Activated CD8-positive, alpha-beta T cell treated with anti-CD3 and anti-CD28 coated beads, Interleukin-2, amount 10 ng/mL, durations not matched to agents 7 days and 5 days (primary cell): ENCODE data around the gene DNLZ. TPM values are rescaled to one million over a fixed set of nuclear protein-coding genes. Genes with fewer than 3 reads are reported as not detected.
"Not testable (repeated sequence)": the region's sequence is repeated elsewhere in the genome, so short reads cannot be mapped to it uniquely, and the experiment has no call there.

ENCODE experiments used
- ATAC-seq: fragments of 150-1000 bp; cut with Tn5 transposase; one replicate; pipeline ENCODE4 v1.10.0; 2021; ENCODE audit warnings: moderate library complexity
- CTCF ChIA-PET: fragments of 350-600 bp; sonication (Branson Sonifier 250); formaldehyde crosslinking; loops from one replicate; lab custom pipeline; 2021; ENCODE audit warnings: antibody characterized with exemption; lab: Charles Lee
- POLR2A ChIA-PET: fragments of 350-600 bp; sonication (Branson Sonifier 250); formaldehyde crosslinking; loops from one replicate; lab custom pipeline; 2021; ENCODE audit warnings: antibody characterized with exemption; lab: Charles Lee
- DNase-seq: peaks from one replicate; pipeline ENCODE4 v3.0.0-alpha.2; 2020
- H3K27ac Mint-ChIP-seq: one replicate; pipeline ENCODE4 v1.8.0; 2021; ENCODE audit warnings: mild to moderate bottlenecking, mixed read lengths
- H3K27me3 Mint-ChIP-seq: one replicate; pipeline ENCODE4 v1.8.0; 2021; ENCODE audit warnings: low read depth, mixed read lengths
- H3K36me3 Mint-ChIP-seq: one replicate; pipeline ENCODE4 v1.8.0; 2021; ENCODE audit warnings: low read depth, mixed read lengths
- H3K4me1 Mint-ChIP-seq: one replicate; pipeline ENCODE4 v1.8.0; 2021; ENCODE audit warnings: low read depth, mixed read lengths
- H3K4me3 Mint-ChIP-seq: one replicate; pipeline ENCODE4 v1.8.0; 2021; ENCODE audit warnings: mild to moderate bottlenecking, mixed read lengths
- H3K9me3 Mint-ChIP-seq: one replicate; pipeline ENCODE4 v1.8.0; 2022; ENCODE audit warnings: mixed read lengths; ENCODE audit not compliant: insufficient read depth
- total RNA-seq, 2 experiments: library from RNA; stranded (reverse); gene quantifications; one replicate each; pipeline ENCODE4 v1.2.3, GENCODE V29; 2021

The DNLZ gene
- 10 to 100 TPM; 20.4 to 21.6 TPM for total RNA-seq

GRCh38 chr9:136363106-136363948 is at the start of gene DNLZ:
TSS of gene DNLZ (minus strand) at chr9:136363744. CDS start at chr9:136363714, 30 bp downstream.
- POLR2A ChIA-PET, result interaction anchor here (0.5 to 1.7 kb wide), 14 partner anchors 9 to 444 kb away, joined by 3 to 8 read pairs (median 3); partner anchors contain the start of genes CARD9, GPSM1 and INPP5E
- CTCF ChIA-PET, result interaction anchor here (0.6 to 1.6 kb wide), 16 partner anchors 14 to 338 kb away, joined by 3 to 11 read pairs (median 4); partner anchors contain the start of genes ENTR1 and PMPCA

GRCh38 chr9:136412962-136413361 is 49.4 kb upstream of the DNLZ start:
- ATAC-seq (no peak), DNase-seq (no peak)
- Mint-ChIP-seq H3K9me3 (no peaks in the 10 kb centered on the region), H3K27ac (no peak overlapping the region), H3K27me3 (no peaks in the 10 kb centered on the region), H3K4me1 (peaks cover 41% of the 10 kb centered on the region), H3K36me3 (peaks cover 49% of the 10 kb centered on the region), H3K4me3 (no peak overlapping the region)
- CTCF ChIA-PET, result no interaction called here
- POLR2A ChIA-PET, result no interaction called here

More at GRCh38 chr9:136363106-136363948, at the start of gene DNLZ:
- Mint-ChIP-seq H3K27ac (peak within 1 kb of the TSS; percentile 91), H3K4me3 (peak within 1 kb of the TSS; percentile 84), H3K27me3 (no peaks in the 10 kb centered on the region), H3K4me1 (peaks cover 12% of the 10 kb centered on the region), H3K9me3 (no peaks in the 10 kb centered on the region), H3K36me3 (no peaks in the 10 kb centered on the region)
- peak; percentile 96 for DNase-seq
- peak; percentile 90 for ATAC-seq

- H3K4me3 Mint-ChIP-seq, result peak overlapping the region; percentile 92
- peaks cover 51% of the 10 kb centered on the region for H3K4me1 Mint-ChIP-seq
- ChIA-PET POLR2A (interaction anchor here (0.6 to 2.9 kb wide), 2 partner anchors 10 to 98 kb away, joined by 3 to 13 read pairs; partner anchors contain the start of gene SNAPC4), CTCF (no interaction called here)
- no peaks in the 10 kb centered on the region for H3K9me3 Mint-ChIP-seq
- DNase-seq (no peak), ATAC-seq (no peak)
- H3K27ac Mint-ChIP-seq, result peak overlapping the region; percentile 92
- no peaks in the 10 kb centered on the region for H3K27me3 Mint-ChIP-seq
- peaks cover 51% of the 10 kb centered on the region for H3K36me3 Mint-ChIP-seq
Measured at GRCh38 chr9:136411378-136411777, 47.8 kb upstream of the DNLZ start.

GRCh38 chr9:136410500-136411287 is 47.1 kb upstream of the DNLZ start, which contains the start of the genes ENTR1 and PMPCA:
TSS of gene ENTR1 (minus strand) at chr9:136410614. CDS start at chr9:136410397, 217 bp downstream.
TSS of gene PMPCA (plus strand) at chr9:136410658. CDS start at chr9:136410669, 11 bp downstream.
- H3K27ac Mint-ChIP-seq, result peak within 1 kb of the TSS; percentile 94
- peaks cover 56% of the 10 kb centered on the region for H3K4me1 Mint-ChIP-seq
- H3K9me3 Mint-ChIP-seq, result no peaks in the 10 kb centered on the region
- peak; percentile 95 for DNase-seq
- peaks cover 50% of the 10 kb centered on the region for H3K36me3 Mint-ChIP-seq
- peak within 1 kb of the TSS; percentile 92 for H3K4me3 Mint-ChIP-seq
- ChIA-PET CTCF (interaction anchor here (1.0 to 1.8 kb wide), 4 partner anchors 10 to 234 kb away, joined by 3 to 14 read pairs (median 4); partner anchors contain the start of gene DNLZ), POLR2A (interaction anchor here (0.6 to 2.9 kb wide), 5 partner anchors 9 to 97 kb away, joined by 3 to 13 read pairs (median 4); partner anchors contain the start of genes DNLZ and SNAPC4)
- no peaks in the 10 kb centered on the region for H3K27me3 Mint-ChIP-seq
- peak; percentile 82 for ATAC-seq

GRCh38 chr9:136409557-136410455 is 46.3 kb upstream of the DNLZ start:
- Mint-ChIP-seq H3K36me3 (peaks cover 56% of the 10 kb centered on the region), H3K4me1 (peaks cover 65% of the 10 kb centered on the region), H3K27me3 (no peaks in the 10 kb centered on the region), H3K9me3 (no peaks in the 10 kb centered on the region), H3K27ac (peak overlapping the region; percentile 94), H3K4me3 (peak overlapping the region; percentile 90)
- CTCF ChIA-PET, result interaction anchor here (0.6 to 1.8 kb wide), 6 partner anchors 9 to 432 kb away, joined by 3 to 14 read pairs (median 3); partner anchors contain the start of genes AJM1 and DNLZ
- POLR2A ChIA-PET, result interaction anchor here (0.6 to 2.9 kb wide), 5 partner anchors 9 to 46 kb away, joined by 3 to 13 read pairs (median 4); partner anchors contain the start of genes DNLZ and SNAPC4
- ATAC-seq (peak; percentile 34), DNase-seq (peak; percentile 50)

GRCh38 chr9:136407911-136408310 is 44.4 kb upstream of the DNLZ start:
- POLR2A ChIA-PET, result no interaction called here
- Mint-ChIP-seq H3K27me3 (no peaks in the 10 kb centered on the region), H3K27ac (no peak overlapping the region), H3K4me1 (peaks cover 75% of the 10 kb centered on the region), H3K9me3 (no peaks in the 10 kb centered on the region), H3K36me3 (peaks cover 57% of the 10 kb centered on the region), H3K4me3 (no peak overlapping the region)
- DNase-seq (no peak), ATAC-seq (no peak)
- CTCF ChIA-PET, result interaction anchor here (1.2 kb wide), 1 partner anchor 45 kb away, joined by 3 read pairs; the partner anchor contains the start of gene DNLZ

GRCh38 chr9:136407061-136407460 is 43.5 kb upstream of the DNLZ start:
- H3K27me3 Mint-ChIP-seq, CTCF ChIA-PET, H3K27ac Mint-ChIP-seq, POLR2A ChIA-PET, DNase-seq, H3K4me3 Mint-ChIP-seq, ATAC-seq, H3K9me3 Mint-ChIP-seq: not testable (repeated sequence)
- Mint-ChIP-seq H3K36me3 (peaks cover 58% of the 10 kb centered on the region), H3K4me1 (peaks cover 78% of the 10 kb centered on the region)

GRCh38 chr9:136405904-136406303 is 42.4 kb upstream of the DNLZ start:
- POLR2A ChIA-PET, result not testable (repeated sequence)

GRCh38 chr9:136405481-136405880 is 41.9 kb upstream of the DNLZ start:
- Mint-ChIP-seq H3K27me3 (no peaks in the 10 kb centered on the region), H3K27ac (no peak overlapping the region), H3K4me3 (no peak overlapping the region), H3K9me3 (no peaks in the 10 kb centered on the region), H3K36me3 (peaks cover 60% of the 10 kb centered on the region), H3K4me1 (peaks cover 78% of the 10 kb centered on the region)
- ATAC-seq, result no peak
- DNase-seq, result no peak
- CTCF ChIA-PET, result no interaction called here
- POLR2A ChIA-PET, result no interaction called here

More at GRCh38 chr9:136405904-136406303, 42.4 kb upstream of the DNLZ start:
- H3K27me3 Mint-ChIP-seq, ATAC-seq, H3K9me3 Mint-ChIP-seq, H3K27ac Mint-ChIP-seq, DNase-seq, CTCF ChIA-PET, H3K4me3 Mint-ChIP-seq: not testable (repeated sequence)
- peaks cover 60% of the 10 kb centered on the region for H3K36me3 Mint-ChIP-seq
- peaks cover 75% of the 10 kb centered on the region for H3K4me1 Mint-ChIP-seq

GRCh38 chr9:136404801-136405136 is 41.2 kb upstream of the DNLZ start:
- ChIA-PET POLR2A (interaction anchor here (1.6 to 1.9 kb wide), 2 partner anchors 12 to 41 kb away, joined by 3 to 8 read pairs; partner anchors contain the start of gene DNLZ), CTCF (interaction anchor here (1.1 to 2.0 kb wide), 2 partner anchors 15 to 41 kb away, joined by 3 to 8 read pairs; partner anchors contain the start of gene DNLZ)
- no peak for ATAC-seq

More at GRCh38 chr9:136404801-136405136, 41.2 kb upstream of the DNLZ start:
- peaks cover 78% of the 10 kb centered on the region for H3K4me1 Mint-ChIP-seq
- H3K36me3 Mint-ChIP-seq, result peaks cover 57% of the 10 kb centered on the region
- peak overlapping the region; percentile 85 for H3K27ac Mint-ChIP-seq
- H3K27me3 Mint-ChIP-seq, result no peaks in the 10 kb centered on the region
- peak overlapping the region; percentile 65 for H3K4me3 Mint-ChIP-seq
- no peak for DNase-seq
- no peaks in the 10 kb centered on the region for H3K9me3 Mint-ChIP-seq
